Osteoblast (primary cell): ENCODE data around the gene KRTAP11-1. TPM values are rescaled to one million over a fixed set of nuclear protein-coding genes. Genes with fewer than 3 reads are reported as not detected.

Experiments used
- DNase-seq: peaks from one replicate; pipeline ENCODE4 v3.0.0; 2011; ENCODE audit warnings: low spot score, mixed read lengths; ENCODE audit not compliant: insufficient read length; ENCODE audit errors: missing footprints
- H2AFZ ChIP-seq: 2 replicates; pipeline ENCODE4 v1.6.0; 2011; ENCODE audit warnings: mild to moderate bottlenecking, low read length
- H3K27ac ChIP-seq: 2 replicates; pipeline ENCODE4 v1.5.1; 2011; ENCODE audit warnings: mild to moderate bottlenecking, low read depth, low read length, moderate library complexity
- H3K27me3 ChIP-seq: 2 replicates; pipeline ENCODE4 v1.6.0; 2012; ENCODE audit warnings: mild to moderate bottlenecking, control low read depth, inconsistent platforms, low read length, moderate library complexity; ENCODE audit not compliant: insufficient read depth
- H3K36me3 ChIP-seq: 2 replicates; pipeline ENCODE4 v1.5.1; 2011; ENCODE audit warnings: mild to moderate bottlenecking, low read length, control low read depth, moderate library complexity; ENCODE audit not compliant: insufficient read depth
- H3K4me1 ChIP-seq: 2 replicates; pipeline ENCODE4 v1.5.1; 2011; ENCODE audit warnings: mild to moderate bottlenecking, low read length, control low read depth, moderate library complexity; ENCODE audit not compliant: insufficient read depth
- H3K4me2 ChIP-seq: 2 replicates; pipeline ENCODE4 v1.6.0; 2011; ENCODE audit warnings: mild to moderate bottlenecking, low read length; ENCODE audit not compliant: insufficient read depth
- H3K4me3 ChIP-seq: fragments of 200-600 bp; sonication (generic); 3 replicates; pipeline ENCODE4 v1.5.1; 2012; ENCODE audit warnings: mild to moderate bottlenecking, low read length, inconsistent platforms; ENCODE audit not compliant: insufficient read depth
- H3K79me2 ChIP-seq: 2 replicates; pipeline ENCODE4 v1.6.0; 2012; ENCODE audit warnings: mild to moderate bottlenecking, low read length, control low read depth, inconsistent platforms; ENCODE audit not compliant: insufficient read depth
- H3K9me3 ChIP-seq: 2 replicates; pipeline ENCODE4 v1.5.1; 2011; ENCODE audit warnings: low read depth, low read length, control low read depth
- H4K20me1 ChIP-seq: 2 replicates; pipeline ENCODE4 v1.6.0; 2012; ENCODE audit warnings: mild to moderate bottlenecking, low read length, control low read depth; ENCODE audit not compliant: insufficient read depth
- total RNA-seq: library from RNA; depleted of rRNA; stranded (reverse); fragments of >200 nt; gene quantifications from 2 replicates; pipeline ENCODE4 v1.2.3, GENCODE V29; 2012
- TF ChIP-seq, protein P1 (sequence below): IDR thresholded peaks from 2 replicates; pipeline ENCODE4 v1.5.1; 2011; ENCODE audit warnings: mild to moderate bottlenecking, low read depth, low read length, moderate library complexity; ENCODE audit errors: extremely low read depth

KRTAP11-1 gene
- total RNA-seq, 1 donor = not detected

DNA sequence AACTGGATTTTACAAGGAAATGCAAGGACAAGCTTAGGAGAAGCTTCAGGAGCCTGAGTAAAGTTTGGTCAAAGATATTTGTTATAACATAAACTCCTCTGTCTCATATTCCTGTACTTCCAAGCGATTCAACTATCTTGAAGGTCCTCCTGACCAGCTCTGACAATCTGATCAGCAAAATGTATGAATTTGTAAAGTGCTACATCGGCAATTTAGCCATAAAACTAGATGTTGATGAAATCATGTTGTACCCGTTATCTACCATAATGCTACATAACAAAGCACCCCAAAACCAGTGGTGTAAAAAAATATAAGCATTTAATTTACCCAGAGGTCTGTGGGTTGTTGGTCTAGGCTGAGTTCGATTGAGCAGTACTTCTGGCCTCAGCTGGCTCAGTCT, 19.5 kb upstream of the KRTAP11-1 start:
- H3K4me2 ChIP-seq = no peak overlapping the region
- no peaks in the 10 kb centered on the region for H3K27me3 ChIP-seq
- H3K4me3 ChIP-seq = no peak overlapping the region
- H2AFZ ChIP-seq = no peak overlapping the region
- H4K20me1 ChIP-seq = no peaks in the 10 kb centered on the region
- no peak overlapping the region for H3K27ac ChIP-seq
- TF ChIP-seq, protein P1, sequence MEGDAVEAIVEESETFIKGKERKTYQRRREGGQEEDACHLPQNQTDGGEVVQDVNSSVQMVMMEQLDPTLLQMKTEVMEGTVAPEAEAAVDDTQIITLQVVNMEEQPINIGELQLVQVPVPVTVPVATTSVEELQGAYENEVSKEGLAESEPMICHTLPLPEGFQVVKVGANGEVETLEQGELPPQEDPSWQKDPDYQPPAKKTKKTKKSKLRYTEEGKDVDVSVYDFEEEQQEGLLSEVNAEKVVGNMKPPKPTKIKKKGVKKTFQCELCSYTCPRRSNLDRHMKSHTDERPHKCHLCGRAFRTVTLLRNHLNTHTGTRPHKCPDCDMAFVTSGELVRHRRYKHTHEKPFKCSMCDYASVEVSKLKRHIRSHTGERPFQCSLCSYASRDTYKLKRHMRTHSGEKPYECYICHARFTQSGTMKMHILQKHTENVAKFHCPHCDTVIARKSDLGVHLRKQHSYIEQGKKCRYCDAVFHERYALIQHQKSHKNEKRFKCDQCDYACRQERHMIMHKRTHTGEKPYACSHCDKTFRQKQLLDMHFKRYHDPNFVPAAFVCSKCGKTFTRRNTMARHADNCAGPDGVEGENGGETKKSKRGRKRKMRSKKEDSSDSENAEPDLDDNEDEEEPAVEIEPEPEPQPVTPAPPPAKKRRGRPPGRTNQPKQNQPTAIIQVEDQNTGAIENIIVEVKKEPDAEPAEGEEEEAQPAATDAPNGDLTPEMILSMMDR = no peak
- H3K4me1 ChIP-seq = no peaks in the 10 kb centered on the region
- no peaks in the 10 kb centered on the region for H3K79me2 ChIP-seq
- peaks cover 3% of the 10 kb centered on the region for H3K9me3 ChIP-seq
- no peak for DNase-seq
- H3K36me3 ChIP-seq = no peaks in the 10 kb centered on the region

DNA sequence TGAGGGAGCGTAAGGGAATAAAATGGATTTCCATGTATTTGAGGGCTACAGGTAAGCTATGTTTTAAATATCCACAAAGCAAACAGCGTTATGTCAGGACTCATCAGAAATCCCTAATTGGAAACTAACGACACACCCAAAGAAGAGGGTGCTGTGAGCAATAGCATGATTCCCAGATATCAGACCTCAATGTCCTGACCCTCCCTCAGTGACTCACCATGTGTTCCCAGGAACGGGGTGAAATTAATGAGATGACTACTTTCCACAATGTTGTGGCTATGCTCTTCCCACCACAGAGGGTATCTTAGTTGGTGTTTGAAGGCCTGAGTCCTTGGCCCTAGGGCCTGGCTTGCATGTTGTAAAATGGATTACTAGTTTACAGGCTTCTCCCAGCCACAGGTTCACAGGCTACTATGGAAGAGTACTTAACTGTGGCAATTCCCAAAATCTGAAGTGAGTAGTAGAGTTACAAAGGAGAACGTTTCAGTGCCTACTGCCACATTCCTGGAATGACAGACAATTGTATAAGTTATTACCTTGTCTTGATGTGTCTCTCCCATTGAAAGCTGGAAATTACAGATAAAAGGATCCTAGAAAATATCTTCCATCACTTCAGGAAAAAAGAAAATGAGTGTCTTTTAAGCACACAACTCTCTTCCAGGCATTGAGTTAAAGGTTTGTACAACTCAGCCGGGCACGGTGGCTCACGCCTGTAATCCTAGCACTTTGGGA, 1.7 kb upstream of the KRTAP11-1 start:
- Histone ChIP-seq H3K27me3 (no peaks in the 10 kb centered on the region), H4K20me1 (no peaks in the 10 kb centered on the region), H3K4me3 (no peak overlapping the region), H3K4me2 (no peak overlapping the region), H3K36me3 (no peaks in the 10 kb centered on the region), H3K9me3 (peaks cover 8% of the 10 kb centered on the region), H3K79me2 (no peaks in the 10 kb centered on the region), H3K27ac (no peak overlapping the region), H3K4me1 (no peaks in the 10 kb centered on the region), H2AFZ (no peak overlapping the region)
- DNase-seq = no peak
- TF ChIP-seq, protein P1 = no peak

DNA sequence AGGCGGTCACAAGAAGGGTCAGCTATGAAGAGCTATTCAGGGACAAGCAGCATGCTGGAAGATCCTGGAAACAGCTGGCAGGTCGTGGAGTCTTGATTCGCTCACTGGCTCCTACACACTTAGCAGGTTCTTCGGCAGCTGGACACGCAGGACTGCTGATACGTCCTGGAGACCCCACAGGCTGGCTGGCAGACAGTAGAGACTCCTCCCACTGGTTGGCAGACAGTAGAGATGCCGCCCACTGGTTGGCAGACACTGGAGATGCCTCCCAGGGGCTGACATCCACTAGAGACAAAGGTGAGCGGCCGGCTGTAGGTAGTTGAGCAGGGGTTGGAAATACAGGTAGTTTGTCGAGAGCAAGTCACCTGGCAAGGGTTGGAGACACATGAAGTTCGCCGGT, 466 bp downstream of the KRTAP11-1 start:
- Histone ChIP-seq H3K4me3 (no peak overlapping the region), H3K4me2 (no peak overlapping the region), H3K27ac (no peak overlapping the region), H3K9me3 (peaks cover 8% of the 10 kb centered on the region), H3K36me3 (no peaks in the 10 kb centered on the region), H3K4me1 (no peaks in the 10 kb centered on the region), H4K20me1 (no peaks in the 10 kb centered on the region), H2AFZ (no peak overlapping the region), H3K27me3 (no peaks in the 10 kb centered on the region), H3K79me2 (no peaks in the 10 kb centered on the region)
- DNase-seq = no peak
- TF ChIP-seq, protein P1 = no peak

DNA sequence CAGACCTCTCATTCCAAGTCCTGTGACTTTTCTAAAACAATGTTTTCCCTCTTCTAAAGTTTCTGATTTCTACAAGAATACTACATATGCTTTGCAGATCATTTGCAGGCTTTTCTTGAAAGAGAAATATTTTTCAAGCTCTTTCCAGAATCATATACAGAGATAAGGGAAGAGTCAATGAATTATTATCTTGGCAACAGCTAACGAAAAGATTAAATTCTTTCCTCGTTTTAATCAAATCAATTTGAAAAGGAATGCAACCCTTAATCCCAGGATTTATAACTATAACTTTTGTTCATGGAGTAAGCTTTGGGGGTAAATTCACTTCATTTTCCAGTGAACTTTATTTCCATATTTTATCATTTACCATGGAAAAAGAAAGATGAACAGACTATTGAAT, 6.9 kb downstream of the KRTAP11-1 start:
- Histone ChIP-seq H3K4me2 (no peak overlapping the region), H3K4me1 (no peaks in the 10 kb centered on the region)

More for the DNA sequence above, 6.9 kb downstream of the KRTAP11-1 start:
- Histone ChIP-seq H4K20me1 (no peaks in the 10 kb centered on the region), H3K79me2 (no peaks in the 10 kb centered on the region), H2AFZ (no peak overlapping the region), H3K9me3 (no peaks in the 10 kb centered on the region), H3K27me3 (no peaks in the 10 kb centered on the region), H3K36me3 (no peaks in the 10 kb centered on the region), H3K27ac (no peak overlapping the region), H3K4me3 (no peak overlapping the region)
- TF ChIP-seq, protein P1 = no peak
- DNase-seq = no peak
